Uterus (tissue), 2 donors: ENCODE measurements around the gene CAVIN3.

Source experiments
- CTCF ChIP-seq, 4 experiments: fragments of 200-600 bp in 2 of 4; fragments of 450-650 bp in 2 of 4; sonication (generic) in 2 of 4; IDR thresholded peaks; one replicate each; pipeline ENCODE4 v1.5.1; 2016 to 2019; ENCODE audit warnings: antibody characterized with exemption in 4 of 4, mild to moderate bottlenecking in 2 of 4, moderate library complexity in 1 of 4
- POLR2A ChIP-seq, 2 donors: fragments of 450-650 bp; IDR thresholded peaks; one replicate each; pipeline ENCODE4 v1.6.1; 2016; ENCODE audit warnings: antibody characterized with exemption in 2 of 2, mild to moderate bottlenecking in 1 of 2, moderate library complexity in 1 of 2

- TF ChIP-seq CTCF (IDR thresholded peaks at IDR 0.05): no peak
- no peak for TF ChIP-seq POLR2A (IDR thresholded peaks at IDR 0.05)
Observed at GRCh38 chr11:6356503-6357055, 36.3 kb upstream of the CAVIN3 start.
